ENCODE data around the gene KCTD13.

- TF ChIP-seq, protein P1, sequence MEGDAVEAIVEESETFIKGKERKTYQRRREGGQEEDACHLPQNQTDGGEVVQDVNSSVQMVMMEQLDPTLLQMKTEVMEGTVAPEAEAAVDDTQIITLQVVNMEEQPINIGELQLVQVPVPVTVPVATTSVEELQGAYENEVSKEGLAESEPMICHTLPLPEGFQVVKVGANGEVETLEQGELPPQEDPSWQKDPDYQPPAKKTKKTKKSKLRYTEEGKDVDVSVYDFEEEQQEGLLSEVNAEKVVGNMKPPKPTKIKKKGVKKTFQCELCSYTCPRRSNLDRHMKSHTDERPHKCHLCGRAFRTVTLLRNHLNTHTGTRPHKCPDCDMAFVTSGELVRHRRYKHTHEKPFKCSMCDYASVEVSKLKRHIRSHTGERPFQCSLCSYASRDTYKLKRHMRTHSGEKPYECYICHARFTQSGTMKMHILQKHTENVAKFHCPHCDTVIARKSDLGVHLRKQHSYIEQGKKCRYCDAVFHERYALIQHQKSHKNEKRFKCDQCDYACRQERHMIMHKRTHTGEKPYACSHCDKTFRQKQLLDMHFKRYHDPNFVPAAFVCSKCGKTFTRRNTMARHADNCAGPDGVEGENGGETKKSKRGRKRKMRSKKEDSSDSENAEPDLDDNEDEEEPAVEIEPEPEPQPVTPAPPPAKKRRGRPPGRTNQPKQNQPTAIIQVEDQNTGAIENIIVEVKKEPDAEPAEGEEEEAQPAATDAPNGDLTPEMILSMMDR (IDR thresholded peaks at IDR 0.05): no peak
- TF ChIP-seq POLR2A (IDR thresholded peaks at IDR 0.05): no peak
These were observed 48.5 kb upstream of the KCTD13 start for GRCh38 chr16:29974291-29975133.
